HG03460 (cell line): ENCODE results near the gene SLC9A9.

Experiments
- ATAC-seq: cut with Tn5 transposase; IDR thresholded peaks from one replicate; pipeline ENCODE4 v1.9.1; 2021; ENCODE audit not compliant: unreplicated experiment

Gene SLC9A9

DNA sequence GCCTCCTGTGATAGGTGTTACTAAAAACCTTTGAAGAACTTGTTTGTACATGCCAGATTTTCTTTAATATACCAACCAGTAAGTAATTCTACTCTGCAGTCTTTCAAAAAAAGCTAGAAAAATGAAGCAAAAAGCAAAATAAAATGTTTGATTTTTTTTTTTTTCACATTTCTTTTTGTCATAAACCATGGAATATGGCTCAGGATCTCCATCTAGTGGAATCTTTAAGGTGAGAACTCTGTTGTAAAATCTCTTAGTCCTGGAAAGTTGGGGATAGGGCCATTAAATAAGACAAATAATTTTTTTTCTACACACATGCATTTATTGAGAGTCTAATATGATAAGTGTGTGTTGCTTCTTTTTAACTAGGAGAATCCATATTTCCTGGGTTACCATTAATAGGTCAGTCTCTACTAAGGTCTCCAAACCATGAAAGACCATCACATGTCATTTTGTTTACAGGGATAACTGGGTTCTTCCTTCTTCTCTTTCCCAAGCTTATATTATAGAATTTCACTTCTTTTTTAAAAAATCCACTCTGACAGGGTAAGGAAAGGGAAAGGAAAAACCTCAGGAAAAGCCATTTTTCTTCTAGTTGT lies 84.6 kb downstream of the SLC9A9 start:
- ATAC-seq = no peak

DNA sequence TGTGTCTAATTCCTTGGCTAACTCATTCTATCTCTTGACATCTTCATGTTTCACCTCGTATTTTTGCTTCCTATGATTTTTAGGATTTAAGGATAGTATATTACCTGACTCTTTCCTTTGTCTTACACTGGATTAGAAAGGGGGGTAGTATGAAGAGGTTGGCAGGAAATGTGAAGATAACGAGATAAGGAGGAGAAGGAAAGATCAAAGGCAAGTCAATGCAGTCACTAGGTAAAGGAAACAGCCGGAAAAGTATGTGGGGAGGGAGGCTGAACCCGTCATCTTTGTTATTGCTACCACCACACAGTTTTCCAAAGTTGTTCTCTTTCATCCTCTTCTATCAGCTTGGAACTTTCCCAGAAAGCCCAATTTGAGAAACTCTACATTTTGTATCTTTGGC lies 90.6 kb downstream of the SLC9A9 start:
- ATAC-seq = no peak

DNA sequence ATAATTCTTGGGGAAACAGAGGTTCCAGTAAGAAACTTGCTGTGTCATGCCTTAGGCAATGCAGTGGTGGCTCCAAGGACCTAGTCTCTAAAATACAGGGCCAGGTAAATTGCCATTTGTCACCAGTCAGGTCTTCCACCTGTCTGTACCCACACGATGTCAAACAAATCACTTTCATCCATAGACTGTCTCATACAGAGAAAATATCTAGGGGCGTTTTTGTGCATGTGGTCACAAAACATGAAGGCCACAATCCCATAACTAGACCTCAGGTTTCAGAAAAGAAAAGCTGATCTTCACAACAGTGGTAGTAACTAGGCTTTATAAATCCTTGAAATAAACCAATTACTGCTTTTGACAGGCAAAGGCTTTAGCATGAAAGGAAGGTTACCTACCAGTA lies 92.3 kb downstream of the SLC9A9 start:
- ATAC-seq = no peak

DNA sequence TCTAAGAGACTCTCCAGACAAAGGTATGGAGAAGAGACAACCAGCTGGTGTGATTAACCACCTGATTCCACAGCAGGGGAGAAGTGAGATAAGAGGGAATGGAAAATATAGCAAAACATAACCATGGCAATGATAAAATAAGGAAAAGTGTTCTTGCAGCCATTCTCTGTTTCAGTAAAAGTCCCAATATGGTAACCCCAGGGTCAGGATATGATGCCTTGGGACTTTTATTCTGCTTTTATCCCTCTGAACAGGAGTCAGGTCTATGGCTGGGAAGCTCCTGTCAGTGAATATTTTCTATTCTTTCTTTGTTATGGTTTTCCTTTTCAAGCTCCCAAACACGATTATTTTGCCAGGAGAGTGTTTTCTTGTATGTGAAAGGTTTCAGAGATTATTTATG lies 94.2 kb downstream of the SLC9A9 start:
- no peak for ATAC-seq

DNA sequence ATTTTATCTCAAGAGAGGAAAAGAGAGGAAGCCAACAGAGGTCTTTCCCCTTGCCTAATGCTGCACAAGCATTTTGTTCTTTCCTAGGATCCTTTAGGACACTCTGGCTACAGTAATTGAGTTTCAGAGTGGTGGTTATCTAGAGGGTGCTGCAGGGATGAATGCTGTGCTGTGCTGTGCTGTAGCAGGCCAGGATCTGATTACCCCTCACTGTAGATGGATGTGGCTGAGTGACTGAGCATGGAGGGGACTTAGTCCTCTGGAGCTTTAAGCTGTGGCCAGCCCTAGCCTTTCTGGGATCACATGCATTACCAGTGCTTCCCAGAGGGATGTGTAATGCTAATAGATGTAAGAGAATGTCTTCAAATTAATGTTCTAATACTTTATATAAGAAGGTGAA lies 94.8 kb downstream of the SLC9A9 start:
- no peak for ATAC-seq

DNA sequence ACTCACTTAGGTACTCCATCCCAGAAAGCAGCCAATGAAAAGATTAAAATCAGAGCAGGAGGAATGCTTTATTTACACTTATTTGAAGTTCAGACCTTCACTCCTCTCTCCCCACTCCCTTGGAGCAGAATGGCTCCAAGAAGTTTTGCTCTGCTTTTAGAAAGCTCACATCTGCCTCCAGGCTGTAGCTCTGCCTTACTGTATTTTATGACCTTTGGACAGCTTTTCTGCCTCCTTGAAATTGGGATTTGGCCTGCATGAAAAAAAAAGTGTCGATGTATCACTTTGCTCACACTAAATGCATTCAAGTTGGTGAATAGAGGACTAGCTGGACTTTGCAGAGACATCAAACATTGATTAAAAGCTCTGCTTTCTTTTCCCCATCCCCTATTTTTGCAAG lies 95.3 kb downstream of the SLC9A9 start:
- ATAC-seq = no peak

DNA sequence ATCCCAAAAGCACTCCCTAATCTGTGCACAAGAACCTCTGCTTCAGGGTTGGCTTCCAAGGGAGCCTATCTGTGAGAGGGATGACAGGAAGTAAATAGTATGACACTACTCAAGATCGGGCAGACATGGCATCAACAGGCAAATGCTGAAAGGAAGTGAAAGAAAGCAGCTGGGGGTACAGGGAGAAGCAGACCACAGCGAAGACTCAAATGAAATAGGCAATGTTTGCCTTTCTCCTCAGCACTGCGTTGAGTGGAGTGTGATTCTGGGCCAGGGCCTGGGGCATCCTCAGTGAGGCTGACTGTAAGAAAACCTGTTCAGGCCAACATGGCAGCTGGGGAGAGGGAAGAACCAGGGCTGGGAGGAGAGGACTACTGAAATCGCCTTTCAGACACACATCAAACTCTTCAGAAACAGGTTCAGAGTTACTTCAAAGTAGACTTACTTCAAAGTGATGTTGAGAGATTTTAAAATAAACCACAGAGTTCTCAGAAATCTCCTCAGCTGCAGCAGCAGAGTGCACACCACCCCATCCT lies 96.6 kb downstream of the SLC9A9 start:
- ATAC-seq = peak; percentile 83

DNA sequence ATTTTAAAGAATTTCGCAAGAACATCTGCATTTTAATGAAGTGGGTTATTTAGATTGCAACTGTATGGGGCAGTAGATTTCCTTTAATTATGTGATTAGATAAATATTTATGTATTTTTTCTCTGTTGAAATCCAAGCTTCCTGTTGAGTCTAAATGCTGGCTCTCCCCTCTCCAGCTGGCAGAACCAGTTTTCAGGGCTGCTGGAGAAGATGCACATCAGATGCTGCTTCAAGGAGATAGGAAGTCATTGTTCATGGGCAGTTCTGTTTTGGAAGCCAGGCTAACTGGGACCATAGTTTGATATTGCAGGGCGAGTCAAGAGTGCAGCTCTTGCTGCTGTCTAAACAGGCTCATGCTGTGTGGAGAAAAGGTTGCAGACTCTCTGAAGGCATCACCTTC lies 97.4 kb downstream of the SLC9A9 start:
- no peak for ATAC-seq

DNA sequence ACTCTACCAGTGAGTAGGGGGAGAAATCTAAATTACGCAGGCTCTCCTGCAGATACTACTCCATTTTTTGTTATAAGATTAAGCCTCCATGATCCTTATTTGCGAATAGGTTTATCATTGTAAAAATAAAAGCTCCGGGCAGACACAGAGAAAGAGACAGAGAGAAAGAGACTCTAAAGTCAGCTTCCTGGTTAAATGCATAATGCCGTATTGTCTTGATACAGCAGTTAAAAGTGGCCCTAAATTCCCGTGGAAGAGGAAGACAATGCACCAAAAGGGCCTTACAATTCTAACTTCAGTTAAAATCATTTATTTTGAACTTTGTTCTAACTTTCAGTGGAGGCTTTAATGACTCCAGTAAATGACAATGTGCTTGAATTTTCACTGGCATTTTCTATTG lies 98.3 kb downstream of the SLC9A9 start:
- ATAC-seq = no peak

DNA sequence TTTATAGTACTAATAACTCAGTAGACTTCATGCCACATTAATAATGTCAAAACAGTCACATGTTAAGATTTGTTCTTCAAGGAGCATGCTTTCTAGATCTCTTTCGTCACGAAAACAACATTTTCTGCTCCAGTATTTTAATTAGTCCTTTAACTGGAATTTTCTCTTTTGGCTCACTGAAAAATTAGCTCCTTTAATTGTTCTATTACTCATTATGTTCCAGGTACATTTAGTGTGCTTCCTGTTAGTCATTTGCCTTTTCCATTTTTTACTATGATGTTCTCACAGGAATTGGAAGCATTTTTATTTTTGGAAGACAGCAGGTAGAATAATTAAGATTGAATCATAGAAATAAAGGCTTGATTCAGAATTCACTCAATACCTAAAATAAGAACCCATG lies 111.2 kb downstream of the SLC9A9 start:
- no peak for ATAC-seq

DNA sequence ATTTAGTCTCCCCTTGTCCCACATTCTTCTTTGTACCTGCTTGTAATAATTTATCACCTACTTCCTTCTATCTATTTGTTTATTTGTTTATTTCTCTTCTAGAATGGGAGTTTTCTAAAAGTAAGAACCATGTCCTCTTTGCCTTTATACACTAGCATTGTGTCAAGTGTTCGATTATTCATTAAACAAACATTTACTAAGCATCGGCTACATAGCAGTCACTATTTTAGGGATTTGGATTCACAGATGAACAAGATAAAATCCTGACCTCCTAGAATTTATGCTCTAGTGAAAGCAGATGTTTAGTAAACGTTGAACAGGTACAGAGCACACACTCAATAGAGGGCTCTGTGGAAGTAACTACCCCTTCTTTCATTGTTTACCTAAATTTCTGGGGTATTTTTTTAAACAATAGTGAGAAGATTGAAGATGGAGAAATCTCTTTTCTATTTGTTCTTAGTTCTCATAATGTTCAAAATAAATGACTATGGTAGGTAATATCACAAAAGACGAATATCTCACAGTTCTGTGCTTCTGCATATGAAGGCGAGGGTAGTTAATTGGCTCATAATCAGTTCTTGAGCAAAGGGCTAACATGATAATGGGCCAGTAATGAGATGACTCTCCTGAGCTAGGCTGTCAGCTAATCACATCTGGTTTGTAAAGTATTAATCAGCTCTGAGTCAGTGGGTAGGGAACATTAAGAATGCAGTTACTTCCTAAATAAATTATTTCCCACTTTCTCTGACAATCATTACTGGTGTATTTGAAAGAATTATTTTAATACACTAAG lies 111.9 kb downstream of the SLC9A9 start:
- no peak for ATAC-seq

DNA sequence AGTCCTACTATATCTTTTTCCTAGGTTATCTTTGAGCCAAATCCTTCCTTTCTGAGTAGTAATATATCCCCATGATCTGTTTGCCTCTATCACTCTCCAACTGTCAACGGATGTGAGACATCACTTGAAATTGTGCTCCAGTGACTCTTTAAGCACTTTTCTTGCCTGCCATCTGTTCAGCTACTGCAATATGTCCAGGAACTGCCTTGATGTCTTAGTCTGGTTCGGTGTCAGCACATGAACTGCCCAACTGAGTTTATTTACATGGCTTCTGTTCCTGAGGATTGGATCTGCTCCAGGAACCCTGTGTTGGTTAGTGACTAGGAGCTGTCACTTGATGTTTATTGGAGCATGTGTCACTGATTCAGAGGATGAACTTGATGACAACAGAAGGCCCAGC lies 116.5 kb downstream of the SLC9A9 start:
- ATAC-seq = no peak

DNA sequence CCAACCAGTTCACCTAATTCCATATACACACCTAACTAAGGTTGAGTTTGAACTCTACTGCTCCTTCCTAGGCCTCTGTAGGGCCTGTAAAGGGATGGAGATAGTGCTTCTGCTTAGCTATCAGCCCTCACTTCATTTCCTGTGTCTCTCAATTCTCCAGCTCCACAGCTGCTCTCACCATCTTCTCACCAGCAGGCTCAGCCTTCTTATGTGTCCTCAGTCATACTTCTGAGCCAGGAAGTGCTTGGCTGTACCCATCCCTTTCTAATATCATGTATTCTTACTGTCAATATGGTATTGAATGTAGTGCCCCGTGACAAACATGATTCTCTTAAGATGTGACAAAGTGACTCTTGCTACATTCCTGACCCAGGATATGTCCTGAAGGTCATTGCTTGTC lies 116.9 kb downstream of the SLC9A9 start:
- no peak for ATAC-seq

DNA sequence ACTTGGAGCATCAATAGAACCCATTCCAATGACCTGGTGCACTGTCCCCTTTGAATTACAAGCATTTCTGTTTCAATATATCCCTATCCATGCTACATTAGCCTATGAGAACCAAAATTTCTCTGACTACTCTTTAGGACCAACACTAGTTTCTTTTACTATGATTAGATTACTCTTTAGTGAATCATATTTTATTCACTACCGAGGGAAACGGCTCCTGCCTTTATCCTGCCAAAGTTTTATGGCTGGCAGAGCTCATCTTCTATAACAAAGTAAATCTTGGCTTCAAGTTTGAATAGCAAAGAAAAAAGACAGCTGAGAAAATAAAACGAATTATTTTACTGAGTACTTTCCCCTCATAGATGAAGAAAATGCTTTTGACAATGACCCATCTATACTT lies 120.9 kb downstream of the SLC9A9 start:
- no peak for ATAC-seq

DNA sequence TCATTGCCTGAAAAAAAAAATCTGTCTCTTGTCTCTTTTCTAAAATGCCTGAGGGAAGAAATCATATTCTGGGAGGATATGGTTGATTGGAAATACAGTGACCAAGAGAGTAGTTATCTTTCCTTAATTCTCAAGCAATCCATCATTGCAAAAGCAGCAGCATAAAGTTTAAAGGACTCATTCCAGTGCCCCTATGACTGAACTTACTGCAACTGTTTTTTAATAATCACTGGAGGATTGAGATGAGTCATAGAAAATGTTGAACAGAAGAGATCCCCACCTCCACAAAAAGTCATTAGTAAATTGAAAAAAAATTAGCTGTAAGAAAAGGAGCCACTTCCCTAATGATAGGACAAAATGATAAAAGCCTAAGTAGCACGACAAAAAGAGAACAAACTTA lies 121.5 kb downstream of the SLC9A9 start:
- ATAC-seq = no peak

DNA sequence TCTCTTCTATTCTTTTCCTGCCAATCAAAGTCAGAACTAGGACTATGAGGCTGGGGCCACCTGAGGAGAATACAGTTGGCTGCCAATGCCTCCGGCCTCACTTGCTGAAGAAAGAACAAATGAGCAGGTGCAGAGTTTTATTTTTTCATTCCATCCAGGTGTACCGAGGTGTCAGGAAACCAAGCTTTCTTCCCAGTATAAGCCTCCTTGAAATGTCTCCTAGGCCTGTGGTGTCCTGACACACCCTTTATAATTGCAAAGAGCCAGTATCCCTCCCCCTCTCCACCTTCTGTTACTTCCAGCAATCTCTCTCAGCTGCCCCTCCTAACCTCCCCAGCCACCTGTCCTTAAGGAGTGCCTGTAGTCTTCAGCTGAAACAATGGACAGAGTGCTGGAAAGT lies 127.9 kb downstream of the SLC9A9 start:
- no peak for ATAC-seq

DNA sequence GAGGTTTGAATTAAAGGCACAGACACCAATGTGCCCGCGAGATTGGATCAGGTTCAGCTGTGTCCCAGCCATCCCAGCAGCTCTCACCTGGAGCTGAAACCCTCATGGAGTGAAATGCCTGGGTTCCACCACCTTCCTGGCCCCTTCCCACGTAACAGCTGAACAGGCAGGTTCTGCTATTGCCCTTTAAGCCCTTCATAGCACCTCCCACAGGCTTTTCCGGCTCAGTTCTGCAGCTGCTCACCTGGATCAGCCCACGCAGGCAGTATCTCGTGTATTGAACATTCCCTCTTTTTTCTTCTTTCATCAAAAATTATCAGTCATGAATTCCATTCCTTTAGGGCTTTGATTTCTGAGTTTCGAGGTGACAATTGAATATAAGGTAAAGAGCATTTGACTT lies 129.8 kb downstream of the SLC9A9 start:
- ATAC-seq = no peak

DNA sequence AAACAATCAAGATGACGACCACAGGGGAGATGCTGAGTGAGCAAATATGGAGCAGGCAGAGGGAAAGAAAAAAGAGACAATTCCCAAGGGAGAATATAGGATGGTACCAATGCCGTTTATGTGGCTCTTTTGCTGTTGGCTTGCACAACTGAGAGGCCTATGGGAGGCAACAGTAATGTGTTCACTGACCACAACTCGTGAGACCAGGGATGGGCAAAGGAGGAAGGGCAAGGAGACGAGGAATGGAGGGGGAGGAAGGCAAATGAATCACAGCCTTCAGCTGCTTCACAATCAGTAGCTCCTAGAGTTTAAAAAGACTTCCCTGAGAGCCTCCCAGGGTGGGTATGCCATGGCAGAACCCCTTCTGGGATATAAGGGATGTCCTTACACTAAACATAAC lies 131.5 kb downstream of the SLC9A9 start:
- no peak for ATAC-seq

DNA sequence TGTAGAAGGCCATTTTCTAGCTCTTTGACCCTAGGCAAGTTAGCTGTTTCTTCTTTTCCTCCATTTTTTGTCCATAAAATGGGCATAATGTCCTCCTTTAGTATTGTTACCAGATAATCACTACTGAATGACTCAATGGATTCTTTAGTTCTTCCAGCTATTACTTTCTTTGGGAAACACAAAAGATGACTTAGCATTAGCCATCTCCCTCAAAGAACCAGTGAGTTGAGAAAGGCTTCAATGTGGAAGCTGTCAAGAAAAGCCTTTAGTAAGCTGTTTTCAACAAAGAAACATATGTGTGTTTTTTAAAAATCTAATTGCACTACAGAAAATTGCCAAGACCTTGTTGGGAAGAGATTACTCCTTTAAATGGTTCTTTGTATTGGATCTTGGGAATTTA lies 135.7 kb downstream of the SLC9A9 start:
- no peak for ATAC-seq

DNA sequence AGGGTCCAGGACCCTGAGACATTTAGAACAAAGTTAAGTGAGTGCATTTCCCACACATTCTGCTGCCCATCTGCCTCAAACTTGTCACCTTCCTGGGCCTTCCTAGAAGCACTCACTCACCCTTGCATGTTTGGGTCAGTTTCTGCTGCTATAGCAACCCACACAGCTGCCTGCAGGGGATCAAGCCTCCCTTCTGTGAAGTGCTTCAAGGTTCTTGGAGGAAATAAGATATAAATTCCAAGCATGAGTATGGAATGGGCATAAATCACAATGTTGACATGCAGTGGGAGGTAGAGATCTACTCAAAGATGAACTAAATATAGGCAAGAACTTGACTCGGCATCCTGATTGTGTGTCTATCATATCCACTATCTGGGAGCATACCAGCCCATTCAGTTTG lies 140.4 kb downstream of the SLC9A9 start:
- no peak for ATAC-seq

DNA sequence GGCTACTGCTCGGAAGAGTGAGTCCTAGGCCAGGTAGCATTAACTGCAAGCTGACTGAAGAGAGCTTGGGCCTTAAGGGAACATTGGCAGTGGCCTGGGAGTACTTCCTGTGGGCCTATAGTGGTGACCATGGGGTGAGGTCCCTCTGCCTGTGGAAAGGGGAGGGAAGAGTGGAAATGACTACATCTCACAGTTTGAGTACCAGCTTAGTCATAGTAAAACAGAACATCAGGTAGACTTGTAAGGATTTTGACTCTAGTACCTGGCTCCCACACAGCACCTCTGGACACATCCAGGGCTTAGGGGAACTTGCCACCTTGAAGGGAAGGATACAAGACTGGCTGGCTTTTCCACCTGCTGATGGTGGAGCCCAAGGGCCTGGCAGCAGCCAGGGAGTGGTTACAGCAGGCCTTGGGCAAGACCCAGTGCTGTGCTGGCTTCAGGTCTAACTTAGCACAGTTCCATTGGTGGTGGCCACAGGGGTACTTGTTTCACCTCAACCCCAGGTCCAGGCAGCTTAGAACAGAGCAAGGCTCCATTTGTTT lies 147.8 kb downstream of the SLC9A9 start:
- no peak for ATAC-seq

DNA sequence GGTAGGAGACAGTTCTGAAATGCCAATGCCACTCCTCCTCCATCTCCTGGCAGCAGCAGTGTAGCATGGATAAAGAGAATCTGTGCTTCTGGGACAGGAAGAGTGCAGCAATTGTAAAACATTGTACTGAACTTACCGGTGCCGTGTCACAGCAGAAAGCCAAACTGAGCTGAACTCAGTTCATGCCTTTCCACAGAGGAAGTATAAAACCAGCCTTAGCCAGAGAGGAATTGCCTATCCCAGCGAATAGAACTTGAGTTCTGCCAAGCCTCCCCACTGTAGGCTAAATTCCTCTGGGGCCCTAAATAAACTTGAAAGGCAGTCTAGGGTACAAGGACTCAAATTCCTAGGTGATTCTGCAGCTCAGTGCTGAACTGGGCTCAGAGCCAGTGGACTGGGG lies 148.8 kb downstream of the SLC9A9 start:
- ATAC-seq = no peak
